NCI-H2029 (cell line): ENCODE results near the gene VPS37D.
A peak's percentile ranks its signal among the peaks of the same experiment; 100 is the strongest.
"Not testable (repeated sequence)": the region's sequence is repeated elsewhere in the genome, so short reads cannot be mapped to it uniquely, and the experiment has no call there.

Experiments used
- DNase-seq: peaks from one replicate; lab custom pipeline; 2025; lab: John Stamatoyannopoulos, UW

VPS37D gene, protein sequence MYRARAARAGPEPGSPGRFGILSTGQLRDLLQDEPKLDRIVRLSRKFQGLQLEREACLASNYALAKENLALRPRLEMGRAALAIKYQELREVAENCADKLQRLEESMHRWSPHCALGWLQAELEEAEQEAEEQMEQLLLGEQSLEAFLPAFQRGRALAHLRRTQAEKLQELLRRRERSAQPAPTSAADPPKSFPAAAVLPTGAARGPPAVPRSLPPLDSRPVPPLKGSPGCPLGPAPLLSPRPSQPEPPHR

DNA sequence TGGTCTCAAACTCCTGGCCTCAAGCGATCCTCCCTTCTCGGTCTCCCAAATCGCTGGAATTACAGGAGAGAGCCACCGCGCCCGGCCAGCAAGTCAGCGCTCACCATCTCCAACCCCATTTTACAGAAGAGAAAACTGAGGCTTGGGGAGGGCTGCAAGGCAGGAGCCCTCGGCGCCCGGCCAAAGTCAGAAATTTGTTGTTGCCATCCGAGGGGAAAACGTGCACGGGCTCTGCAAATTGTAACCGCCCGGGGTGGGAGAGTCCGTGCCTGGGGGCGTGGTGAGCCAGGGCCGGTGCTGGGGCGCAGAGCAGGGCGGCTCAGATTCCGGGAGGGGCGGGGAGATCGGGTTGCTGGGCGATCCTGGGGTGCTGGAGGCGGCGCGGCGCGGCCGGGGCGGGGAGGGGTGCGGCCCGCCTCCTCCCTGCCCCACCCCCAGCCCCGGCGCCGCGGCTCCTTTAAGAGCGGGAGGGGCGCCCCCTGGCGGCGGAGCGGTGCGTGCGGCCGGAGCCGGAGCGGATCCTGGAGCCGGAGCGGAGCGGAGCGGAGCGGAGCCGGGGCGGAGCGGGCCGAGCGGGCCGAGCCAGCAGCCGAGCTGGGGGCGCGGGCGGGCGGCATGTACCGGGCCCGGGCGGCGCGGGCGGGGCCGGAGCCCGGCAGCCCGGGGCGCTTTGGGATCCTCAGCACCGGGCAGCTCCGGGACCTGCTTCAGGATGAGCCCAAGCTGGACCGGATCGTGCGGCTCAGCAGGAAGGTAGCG, at the start of gene VPS37D:
Gene VPS37D, plus strand, starts transcription at position 488 of the 759 bp plus-strand sequence. Its CDS starts 128 bp downstream, at position 616.
- DNase-seq: peak; percentile 65

DNA sequence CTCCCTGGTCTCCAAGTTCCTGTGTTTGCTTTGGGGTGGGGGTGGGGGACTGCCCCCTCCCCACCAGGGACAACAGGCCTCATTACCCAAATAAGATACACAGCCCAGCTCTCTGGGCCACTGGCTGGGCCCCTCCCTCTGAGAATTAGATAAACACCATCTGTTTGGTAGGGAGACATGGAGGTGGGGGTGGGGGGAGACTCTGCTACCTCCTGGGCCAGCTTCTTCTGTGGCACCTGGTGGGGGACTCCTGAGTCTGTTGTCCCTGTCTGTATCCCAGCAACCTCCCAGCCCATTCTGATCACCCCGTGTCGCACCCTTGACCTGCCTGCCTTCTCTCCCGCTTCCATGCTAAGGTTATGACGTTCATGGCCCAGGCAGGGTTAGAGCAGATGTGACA, 49.1 kb upstream of the VPS37D start:
- no peak for DNase-seq

DNA sequence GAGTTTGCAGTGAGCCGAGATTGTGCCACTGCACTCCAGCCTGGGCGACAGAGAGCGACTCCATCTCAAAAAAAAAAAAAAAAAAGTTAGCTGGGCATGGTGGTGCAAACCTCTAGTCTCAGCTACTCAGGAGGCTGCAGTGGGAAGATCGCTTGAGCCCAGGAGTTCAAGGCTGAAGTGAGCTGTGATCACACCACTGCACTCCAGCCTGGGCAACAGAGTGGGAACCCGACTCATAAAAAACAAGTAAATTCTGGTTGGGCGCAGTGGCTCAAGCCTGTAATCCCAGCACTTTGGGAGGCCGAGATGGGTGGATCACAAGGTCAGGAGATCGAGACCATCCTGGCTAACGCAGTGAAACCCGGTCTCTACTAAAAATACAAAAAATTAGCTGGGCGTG, 48.2 kb upstream of the VPS37D start:
- DNase-seq: not testable (repeated sequence)

DNA sequence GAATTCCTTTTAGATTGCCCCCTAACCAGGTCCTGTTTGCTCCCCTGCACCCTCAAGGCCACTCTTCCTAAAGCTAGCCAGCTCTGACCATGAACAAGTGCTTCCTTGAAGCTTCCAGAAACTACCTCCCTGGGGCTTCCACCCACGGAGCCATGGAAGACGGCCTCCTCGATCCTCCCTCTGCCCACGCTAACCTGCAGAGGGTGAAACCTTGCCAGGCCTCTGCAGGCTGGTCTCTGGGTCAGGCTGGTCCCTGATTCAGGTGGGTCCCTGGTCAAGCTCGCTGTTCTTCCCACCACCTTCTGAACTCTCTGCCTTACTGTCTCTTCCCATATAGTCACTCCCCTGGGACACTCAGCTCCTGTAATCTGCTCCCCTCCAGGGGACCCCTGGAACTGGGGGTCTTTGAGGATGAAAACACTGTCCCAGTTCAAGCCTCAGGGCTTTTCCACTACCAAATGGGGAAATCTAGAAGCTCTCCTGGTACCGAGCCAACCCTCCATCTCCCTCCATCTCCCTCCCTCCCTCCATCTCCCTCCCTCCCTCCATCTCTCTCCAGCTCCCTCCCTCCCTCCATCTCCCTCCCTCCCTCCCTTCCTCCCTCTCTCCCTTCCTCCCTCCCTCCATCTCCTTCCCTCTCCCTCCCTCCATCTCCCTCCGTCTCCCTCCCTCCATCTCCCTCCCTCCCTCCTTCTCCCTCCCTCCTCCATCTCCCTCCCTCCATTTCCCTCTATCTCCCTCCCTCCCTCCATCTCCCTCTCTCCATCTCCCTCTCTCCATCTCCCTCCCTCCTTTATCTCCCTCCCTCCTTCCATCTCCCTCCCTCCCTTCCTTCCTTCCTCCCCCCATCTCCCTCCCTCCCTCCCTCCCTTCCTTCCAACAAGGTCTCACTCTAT, 46.2 kb upstream of the VPS37D start:
- DNase-seq: no peak

DNA sequence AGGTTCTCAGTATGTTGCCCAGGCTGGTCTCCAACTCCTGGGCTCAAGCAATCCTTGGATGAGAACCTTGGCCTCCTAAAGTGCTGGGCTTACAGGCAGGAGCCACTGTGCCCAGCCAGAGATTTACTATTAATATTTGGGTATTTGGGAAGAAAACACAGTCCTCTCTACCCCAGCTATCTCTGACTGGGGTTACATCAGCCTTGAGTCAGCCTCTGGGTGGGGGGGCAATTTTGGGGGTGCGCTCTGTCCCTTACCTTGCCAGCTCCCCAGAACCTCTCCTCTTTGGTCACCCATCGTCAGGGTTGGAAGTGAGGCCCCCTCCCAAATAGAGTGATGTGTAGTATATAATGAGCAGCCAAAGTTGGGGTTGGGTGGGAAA, 45.1 kb upstream of the VPS37D start:
- DNase-seq: no peak

DNA sequence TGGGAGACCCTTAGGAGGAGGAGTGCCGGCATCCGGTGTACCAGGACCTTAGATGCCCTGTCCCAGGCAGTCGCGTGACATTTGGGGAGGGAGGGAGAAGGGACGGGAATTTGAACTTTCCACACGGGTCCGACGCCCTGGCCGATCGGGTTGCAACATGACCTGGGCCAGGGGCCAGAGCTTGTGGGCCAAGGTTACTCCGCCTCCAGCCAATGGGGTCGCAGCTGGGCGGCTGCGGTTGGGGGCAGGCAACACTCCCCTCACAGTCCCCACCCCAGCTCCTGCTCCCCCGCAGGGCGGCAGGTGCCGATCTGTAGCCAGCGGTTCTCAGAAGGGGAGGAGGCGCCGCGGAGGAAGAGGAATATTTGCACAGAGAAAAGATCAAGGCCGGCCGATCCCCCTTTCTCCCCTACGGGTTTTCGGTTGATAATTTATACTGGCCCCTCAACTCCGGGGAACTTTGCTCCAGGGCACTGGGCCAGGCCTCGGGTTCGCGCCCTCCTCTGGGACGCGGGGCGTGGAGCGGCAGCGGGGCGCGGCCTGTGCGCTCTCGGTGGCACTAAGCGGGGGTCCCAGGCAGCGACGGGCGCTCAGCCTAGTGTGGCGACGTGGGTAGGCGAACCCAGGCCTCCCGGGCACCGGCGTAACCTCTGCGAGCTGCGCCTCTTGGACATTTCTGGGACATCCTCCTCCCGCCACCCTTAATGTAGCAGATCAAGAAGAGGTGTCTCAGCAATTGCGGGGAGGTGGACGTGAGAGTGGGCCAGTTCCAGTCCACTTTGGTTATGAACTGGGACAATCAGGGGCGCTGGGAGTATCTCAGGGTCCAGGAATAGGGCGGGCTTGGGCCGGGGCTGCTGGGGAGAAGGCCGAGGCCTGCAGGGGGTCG, 44.5 kb upstream of the VPS37D start:
- no peak for DNase-seq

DNA sequence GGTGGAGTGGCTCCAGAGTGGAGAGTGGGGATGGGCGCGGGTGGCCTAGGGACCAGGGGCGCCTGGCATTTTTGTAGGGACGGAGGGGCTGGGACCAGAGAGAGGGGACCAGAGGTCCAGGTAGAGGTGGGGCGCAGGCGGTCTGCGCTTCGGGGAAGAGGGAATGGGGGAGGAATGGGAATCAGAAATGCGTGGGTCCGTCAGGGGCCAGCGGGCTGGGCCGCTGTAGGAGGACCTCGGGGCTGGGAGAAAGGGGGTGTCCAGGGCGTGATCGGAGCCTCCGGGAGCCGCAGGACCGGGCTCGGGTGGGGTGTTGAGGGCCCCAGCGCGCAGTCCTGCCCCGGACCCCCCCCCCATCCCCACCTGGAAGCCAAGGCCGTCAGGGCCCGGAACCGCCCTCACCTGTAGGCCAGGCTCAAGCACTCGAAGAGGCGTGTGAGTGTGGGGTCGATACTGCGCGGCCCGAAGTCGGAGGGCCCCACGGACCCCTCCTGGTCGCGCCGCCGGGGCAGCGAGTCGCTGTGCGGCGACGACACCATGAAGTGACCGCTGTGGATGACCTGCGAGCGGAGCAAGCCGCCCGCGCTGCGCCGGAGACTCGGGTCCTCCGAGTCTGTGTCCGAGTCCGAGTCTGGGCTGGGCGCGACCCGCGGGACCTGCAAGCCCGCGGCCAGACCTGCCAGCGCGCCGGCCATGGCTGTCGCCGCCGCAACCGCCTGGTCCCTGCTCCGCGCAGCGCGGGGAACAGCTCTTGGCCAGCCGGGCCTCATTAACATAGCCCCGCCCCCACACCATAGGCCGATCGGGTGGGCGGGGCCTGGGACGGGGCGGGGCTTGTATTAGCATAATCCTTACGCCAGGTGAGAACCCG, 43.6 kb upstream of the VPS37D start, which contains the start of gene MLXIPL:
Gene MLXIPL, minus strand, starts transcription at position 725 of the 871 bp plus-strand sequence. Its CDS starts 30 bp downstream, at position 695.
- DNase-seq: peak; percentile 91

DNA sequence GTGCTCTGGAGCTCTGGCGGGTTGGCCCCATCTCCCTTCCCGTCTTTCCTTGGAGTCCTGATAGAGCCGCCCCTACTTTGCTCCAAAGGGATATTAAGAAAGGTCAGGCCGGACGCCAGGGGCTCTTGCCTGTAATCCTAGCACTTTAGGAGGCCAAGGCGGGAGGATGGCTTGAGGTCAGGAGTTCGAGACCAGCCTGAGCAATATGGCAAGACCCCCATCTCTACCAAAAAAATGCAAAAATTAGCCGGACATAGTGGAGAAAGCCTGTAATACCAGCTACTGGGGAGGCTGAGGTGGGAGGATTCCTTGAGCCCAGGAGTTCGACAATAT, 43.0 kb upstream of the VPS37D start:
- DNase-seq: no peak

DNA sequence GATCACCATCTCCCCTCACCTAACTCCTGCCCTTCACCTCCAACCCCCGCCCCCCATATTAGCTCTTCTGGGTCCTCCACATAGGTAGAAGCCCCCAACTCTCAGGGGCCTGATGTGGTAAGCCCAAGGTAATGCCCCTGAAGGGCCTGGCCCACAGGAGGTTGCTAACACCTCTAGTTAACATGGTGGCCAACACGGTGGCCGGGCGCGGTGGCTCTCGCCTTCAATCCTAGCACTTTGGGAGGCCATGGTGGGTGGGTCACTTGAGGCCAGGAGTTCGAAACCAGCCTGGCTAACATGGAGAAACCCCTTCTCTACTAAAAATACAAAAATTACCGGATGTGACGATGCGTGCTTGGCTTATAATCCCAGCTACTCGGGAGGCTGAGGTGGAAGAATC, 42.4 kb upstream of the VPS37D start:
- no peak for DNase-seq

DNA sequence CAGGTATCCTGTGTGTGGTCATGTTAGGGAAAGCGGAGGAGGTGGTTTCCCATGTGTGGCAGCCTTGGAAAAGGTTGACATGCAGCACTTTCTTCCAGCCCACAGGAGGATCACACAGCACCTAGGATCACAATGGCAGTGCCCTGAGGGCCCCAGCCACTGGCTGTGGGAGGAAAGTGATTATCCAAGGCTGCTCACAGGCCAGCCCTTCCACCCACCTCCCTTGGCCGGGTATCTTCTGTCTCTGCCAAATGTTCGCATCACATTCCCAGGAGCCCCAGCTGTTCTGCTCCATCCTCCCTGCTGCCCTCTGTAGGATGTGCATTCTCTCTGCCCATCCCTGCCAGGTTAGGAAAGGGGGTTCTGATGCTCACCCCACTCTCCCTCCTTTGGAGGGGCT, 40.8 kb upstream of the VPS37D start:
- DNase-seq: no peak

DNA sequence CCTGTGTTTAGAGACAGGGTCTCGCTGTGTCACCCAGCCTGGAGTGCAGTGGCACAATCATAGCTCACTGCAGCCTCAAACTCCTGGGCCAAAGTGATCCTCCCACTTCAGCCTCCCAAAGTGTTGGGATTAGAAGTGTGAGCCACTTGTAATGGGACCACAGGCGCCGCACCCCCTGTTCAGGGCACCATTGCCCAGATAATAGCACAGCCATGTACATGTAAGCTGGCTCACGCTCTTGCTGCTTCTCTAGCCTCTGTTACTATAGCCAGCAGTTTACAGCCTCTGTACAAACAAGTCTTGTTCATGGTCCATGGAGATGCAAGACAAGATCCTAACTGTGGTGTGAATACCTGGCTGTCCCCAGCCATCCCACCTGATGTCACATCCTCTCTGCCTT, 39.1 kb upstream of the VPS37D start:
- no peak for DNase-seq

DNA sequence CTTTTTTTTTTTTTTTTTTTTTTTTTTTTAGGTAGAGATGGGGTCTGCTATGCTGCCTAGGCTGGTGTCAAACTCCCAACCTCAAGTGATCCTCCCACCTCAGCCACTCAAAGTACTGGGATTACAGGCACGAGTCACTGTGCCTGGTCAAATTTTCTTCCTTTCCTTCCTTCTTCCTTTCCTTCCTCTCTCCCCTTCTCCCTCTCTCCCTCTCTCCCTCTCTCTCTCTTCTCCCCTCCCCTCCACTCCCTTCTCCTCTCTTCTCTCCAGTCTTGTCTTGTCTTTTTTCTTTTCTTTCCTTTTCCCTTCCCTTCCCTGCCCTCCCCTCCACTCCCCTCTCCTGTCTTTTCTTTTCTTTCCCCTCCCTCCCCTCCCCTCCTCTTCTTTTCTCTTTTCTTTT, 36.1 kb upstream of the VPS37D start:
- no peak for DNase-seq

DNA sequence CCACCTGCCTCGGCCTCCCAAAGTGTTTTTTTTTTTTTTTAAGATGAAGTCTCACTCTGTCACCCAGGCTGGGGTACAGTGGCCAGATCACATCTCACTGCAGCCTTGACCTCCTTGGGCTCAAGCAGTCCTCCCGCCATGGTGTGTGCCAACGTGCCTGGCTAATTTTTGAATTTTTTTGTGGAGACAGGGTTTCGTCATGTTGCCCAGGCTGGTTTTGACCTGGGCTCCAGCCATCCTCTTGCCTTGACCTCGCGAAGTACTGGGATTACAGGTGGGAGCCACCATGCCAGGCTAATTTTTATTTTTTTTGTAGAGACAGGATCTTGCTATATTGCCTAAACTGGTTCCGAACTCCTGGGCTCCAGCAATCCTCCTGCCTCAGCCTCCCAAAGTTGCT, 34.3 kb upstream of the VPS37D start:
- no peak for DNase-seq

DNA sequence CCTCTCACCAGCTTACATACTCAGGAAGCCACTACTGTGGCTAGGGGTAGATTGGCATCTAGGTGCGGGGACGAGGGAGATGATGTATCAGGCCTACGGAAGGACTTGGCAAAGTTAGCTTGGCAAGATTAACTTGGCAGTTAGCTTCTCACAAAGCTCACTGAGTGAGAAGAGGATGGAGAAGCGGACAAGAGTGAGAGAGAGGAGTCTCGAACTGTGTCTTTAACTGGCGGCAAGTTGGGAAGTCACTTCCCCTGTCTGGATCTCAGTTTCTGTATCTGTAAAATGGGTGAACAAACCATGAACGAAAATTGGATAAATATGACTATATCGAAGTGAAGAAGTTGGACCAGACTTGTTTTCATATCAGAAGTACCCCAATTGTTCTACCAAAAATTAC, 33.8 kb upstream of the VPS37D start:
- no peak for DNase-seq

DNA sequence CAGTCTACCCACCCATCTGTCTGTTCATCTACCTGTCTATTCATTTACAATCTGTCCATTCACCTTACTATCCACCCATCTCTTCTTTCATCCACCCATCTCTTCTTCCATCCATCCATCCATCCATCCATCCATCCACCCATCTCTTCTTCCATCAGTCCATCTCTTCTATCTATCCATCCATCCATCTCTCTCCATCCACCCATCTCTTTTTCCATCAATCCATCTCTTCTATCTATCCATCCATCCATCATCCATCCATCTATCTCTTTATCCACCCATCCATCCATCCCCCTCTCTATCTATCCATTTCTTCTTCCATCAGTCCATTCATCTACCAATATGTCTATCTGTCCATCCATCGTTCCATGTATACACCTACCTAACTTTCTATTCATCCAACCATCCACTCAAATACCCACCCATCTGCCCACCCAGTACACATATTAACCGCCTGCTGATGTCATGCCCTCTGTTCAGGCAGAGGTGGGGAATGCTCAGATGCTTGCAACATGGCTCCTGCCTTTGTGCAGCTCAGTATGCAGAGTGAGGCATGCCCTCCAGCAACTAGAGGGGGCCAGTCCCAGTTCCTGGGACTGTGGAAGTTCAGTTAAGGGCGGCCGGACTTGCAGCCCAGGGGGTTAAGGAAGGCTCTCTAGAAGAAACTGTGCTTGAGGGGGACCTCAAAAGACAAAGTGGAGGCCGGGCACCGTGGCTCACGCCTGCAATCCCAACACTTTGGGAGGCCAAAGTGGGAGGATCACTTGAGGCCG, 32.0 kb upstream of the VPS37D start:
- DNase-seq: no peak

DNA sequence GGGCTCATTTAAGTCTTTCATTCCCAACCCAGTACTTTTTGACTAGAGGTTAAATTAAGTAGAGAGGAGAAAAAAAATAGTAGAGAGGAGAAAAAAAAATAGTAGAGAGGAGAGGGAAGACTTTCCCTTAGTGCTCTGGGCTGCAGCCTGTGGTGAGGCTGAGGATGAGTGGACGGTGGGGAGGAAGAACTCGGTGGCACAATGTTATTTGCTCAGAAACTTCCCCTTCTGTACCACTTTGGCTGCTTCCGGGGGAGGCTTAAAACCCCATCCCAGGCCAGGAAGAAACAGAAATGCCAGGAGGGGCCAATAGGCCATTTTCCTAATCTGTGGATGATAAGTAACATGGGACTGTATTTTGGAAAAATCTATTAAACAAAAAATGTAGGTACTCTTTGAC, 28.7 kb upstream of the VPS37D start:
- no peak for DNase-seq

DNA sequence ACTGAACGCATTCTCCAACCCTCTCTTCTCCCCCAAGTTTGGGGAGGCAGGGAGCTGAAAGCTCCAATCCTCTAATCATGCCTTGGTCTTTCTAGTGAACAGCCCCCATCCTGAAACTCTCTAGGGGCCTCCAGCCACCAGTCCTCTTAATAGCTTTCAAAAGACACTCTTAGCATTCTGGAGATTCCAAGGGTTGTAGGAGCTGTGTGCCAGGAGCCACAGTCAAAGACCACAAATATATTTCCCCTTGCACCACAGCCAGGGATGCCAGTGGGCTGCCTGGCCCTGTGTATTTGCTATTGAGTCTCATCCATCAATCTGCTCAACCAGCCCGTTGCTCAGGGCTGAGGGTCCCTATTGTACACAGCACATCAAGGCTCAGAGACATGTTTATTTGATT, 24.8 kb upstream of the VPS37D start:
- DNase-seq: no peak

DNA sequence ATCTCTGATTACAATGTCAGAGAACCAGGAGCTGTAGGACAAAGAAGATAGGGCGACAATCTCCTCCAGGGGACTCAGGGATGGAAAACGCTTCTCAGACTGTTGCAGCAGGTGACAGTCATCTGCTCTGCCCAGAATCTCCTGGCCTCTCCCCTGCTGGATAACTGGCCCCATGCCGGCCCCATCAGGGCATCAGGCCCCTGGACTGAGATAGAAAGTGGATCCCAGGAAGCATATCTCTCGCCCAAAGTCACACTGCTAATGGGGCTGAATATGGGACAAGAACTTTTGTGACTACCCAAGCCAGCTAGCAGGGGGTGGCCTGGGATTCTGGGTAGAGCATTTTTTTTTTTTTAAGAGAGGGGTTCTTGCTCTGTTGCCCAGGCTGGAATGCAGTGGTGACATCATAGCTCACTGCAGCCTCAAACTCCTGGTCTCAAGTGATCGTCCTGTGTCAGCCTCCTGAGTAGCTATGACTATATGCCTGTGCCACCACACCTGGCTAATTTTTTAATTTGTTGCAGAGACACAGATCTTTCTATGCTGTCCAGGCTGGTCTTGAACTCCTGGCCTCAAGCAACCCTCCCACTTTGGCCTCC, 22.8 kb upstream of the VPS37D start:
- no peak for DNase-seq

DNA sequence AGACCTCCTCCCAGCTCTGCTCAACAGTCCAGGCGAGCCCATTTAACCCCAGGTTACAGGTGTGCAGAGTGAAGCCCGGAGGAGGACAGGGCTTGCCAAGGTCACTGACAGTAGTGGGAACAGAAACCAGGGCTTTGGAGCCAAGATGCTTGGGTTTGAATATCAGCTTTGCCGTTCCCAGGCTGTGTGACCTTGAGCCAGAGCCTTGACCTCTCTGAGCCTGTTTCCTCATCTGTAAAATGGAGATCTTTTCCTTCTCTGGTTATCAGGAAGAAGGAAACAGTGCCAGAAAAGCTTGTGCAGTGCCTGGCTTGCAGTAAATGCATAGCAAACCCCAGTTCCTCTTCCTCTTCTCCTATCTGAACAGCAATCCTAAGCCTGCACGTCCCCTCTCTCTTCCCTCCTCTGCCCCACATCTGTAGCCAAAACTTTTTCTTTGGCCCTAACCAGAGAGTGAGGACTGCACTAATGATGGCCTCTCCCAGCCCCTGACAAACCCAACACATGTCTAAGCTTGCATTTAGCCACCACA, 21.9 kb upstream of the VPS37D start:
- no peak for DNase-seq
